HG02610 (cell line): Measurements from ENCODE around the gene NSMF.

Source experiments
- ATAC-seq: cut with Tn5 transposase; IDR thresholded peaks from one replicate; pipeline ENCODE4 v1.9.1; 2021; ENCODE audit warnings: mild to moderate bottlenecking, moderate library complexity; ENCODE audit not compliant: unreplicated experiment

NSMF gene

GRCh38 chr9:137459152-137459600 lies at the start of gene NSMF:
Gene NSMF (minus strand): TSS chr9:137459334. CDS start chr9:137459102, 232 bp downstream.
- ATAC-seq = peak; percentile 72

GRCh38 chr9:137506702-137507171 lies 47.6 kb upstream of the NSMF start:
- ATAC-seq = no peak

GRCh38 chr9:137506274-137506673 lies 47.1 kb upstream of the NSMF start:
- no peak for ATAC-seq

GRCh38 chr9:137505421-137506140 lies 46.4 kb upstream of the NSMF start:
- ATAC-seq = no peak

- no peak for ATAC-seq
Measured at GRCh38 chr9:137504432-137504777, 45.3 kb upstream of the NSMF start.

GRCh38 chr9:137502008-137502911 lies 43.1 kb upstream of the NSMF start:
- ATAC-seq = no peak

- no peak for ATAC-seq
Measured at GRCh38 chr9:137501457-137501856, 42.3 kb upstream of the NSMF start.

- no peak for ATAC-seq
Measured at GRCh38 chr9:137500666-137501397, 41.7 kb upstream of the NSMF start.

- ATAC-seq = no peak
Measured at GRCh38 chr9:137499858-137500661, 40.9 kb upstream of the NSMF start.

GRCh38 chr9:137499416-137499815 lies 40.3 kb upstream of the NSMF start:
- ATAC-seq = no peak

GRCh38 chr9:137498720-137499150 lies 39.6 kb upstream of the NSMF start:
- ATAC-seq = no peak

GRCh38 chr9:137497921-137498719 lies 39.0 kb upstream of the NSMF start:
- ATAC-seq = no peak

GRCh38 chr9:137496601-137497375 lies 37.7 kb upstream of the NSMF start:
- ATAC-seq = no peak

- no peak for ATAC-seq
Measured at GRCh38 chr9:137494550-137495351, 35.6 kb upstream of the NSMF start.

GRCh38 chr9:137494104-137494544 lies 35.0 kb upstream of the NSMF start:
- ATAC-seq = no peak

GRCh38 chr9:137493364-137494103 lies 34.4 kb upstream of the NSMF start:
- ATAC-seq = no peak
